ENCODE data around the gene ATAD5.
"Not testable (repeated sequence)": the region's sequence is repeated elsewhere in the genome, so short reads cannot be mapped to it uniquely, and the experiment has no call there.

The ATAD5 gene

GRCh38 chr17:30917050-30917449, 85.3 kb downstream of the ATAD5 start:
- no peak for DNase-seq

GRCh38 chr17:30920282-30920681, 88.5 kb downstream of the ATAD5 start:
- no peak for DNase-seq

GRCh38 chr17:30920683-30921543, 89.1 kb downstream of the ATAD5 start:
- no peak for DNase-seq

GRCh38 chr17:30921544-30922196, 89.9 kb downstream of the ATAD5 start, which contains the start of gene ADAP2:
Gene ADAP2 (plus strand): TSS chr17:30921945. CDS start chr17:30922015, 70 bp downstream.
- no peak for DNase-seq

GRCh38 chr17:30922235-30923030, 90.7 kb downstream of the ATAD5 start:
- DNase-seq: no peak

- no peak for DNase-seq
Observed at GRCh38 chr17:30924341-30924740, 92.6 kb downstream of the ATAD5 start.

- no peak for DNase-seq
Observed at GRCh38 chr17:30926516-30926915, 94.8 kb downstream of the ATAD5 start.

GRCh38 chr17:30927756-30928155, 96.0 kb downstream of the ATAD5 start:
- no peak for DNase-seq

GRCh38 chr17:30928584-30928983, 96.8 kb downstream of the ATAD5 start:
- DNase-seq: no peak

- no peak for DNase-seq
Observed at GRCh38 chr17:30929081-30929633, 97.4 kb downstream of the ATAD5 start.

- not testable (repeated sequence) for DNase-seq
Observed at GRCh38 chr17:30929861-30930260, 98.1 kb downstream of the ATAD5 start.

- DNase-seq: no peak
Observed at GRCh38 chr17:30930495-30930894, 98.7 kb downstream of the ATAD5 start.

GRCh38 chr17:30931582-30931981, 99.8 kb downstream of the ATAD5 start:
- not testable (repeated sequence) for DNase-seq

- DNase-seq: no peak
Observed at GRCh38 chr17:30933966-30934365, 102.2 kb downstream of the ATAD5 start.

GRCh38 chr17:30939051-30939689, 107.4 kb downstream of the ATAD5 start:
- DNase-seq: no peak

GRCh38 chr17:30942308-30943079, 110.7 kb downstream of the ATAD5 start:
- DNase-seq: no peak

Data from NCI-H1436 (cell line).